Breast epithelium (tissue), 4 donors: ENCODE measurements around the gene TRIM25. TPM values are rescaled to one million over a fixed set of nuclear protein-coding genes. Genes with fewer than 3 reads are reported as not detected.

Experiments
- DNase-seq, 2 donors: peaks; one replicate each; pipeline ENCODE4 v3.0.0-alpha.2; 2019; ENCODE audit warnings: low spot score in 2 of 2
- H3K27ac ChIP-seq, 2 donors: fragments of 200-600 bp; sonication (generic) in 1 of 2; one replicate each; pipeline ENCODE4 v1.5.1; 2016 to 2019; ENCODE audit warnings: mild to moderate bottlenecking in 1 of 2
- H3K27me3 ChIP-seq, 2 donors: fragments of 200-600 bp; sonication (generic) in 1 of 2; one replicate each; pipeline versions ENCODE4 v1.5.1 to v1.6.0; 2017 to 2019; ENCODE audit warnings: control low read depth in 1 of 2, mild to moderate bottlenecking in 1 of 2
- H3K36me3 ChIP-seq: fragments of 200-600 bp; one replicate; pipeline ENCODE4 v1.5.1; 2019
- H3K4me1 ChIP-seq, 2 donors: fragments of 200-600 bp; sonication (generic); one replicate each; pipeline ENCODE4 v1.5.1; 2016 to 2019; ENCODE audit warnings: control low read depth in 1 of 2
- H3K4me3 ChIP-seq, 3 donors: fragments of 200-600 bp; sonication (generic); 1 replicate in 2 of 3; 2 replicates in 1 of 3; pipeline ENCODE4 v1.5.1; 2016 to 2019; ENCODE audit warnings: mild to moderate bottlenecking in 3 of 3, moderate library complexity in 2 of 3
- H3K9me3 ChIP-seq, 2 donors: fragments of 200-600 bp; sonication (generic) in 1 of 2; one replicate each; pipeline ENCODE4 v1.5.1; 2016 to 2019; ENCODE audit warnings: control low read depth in 1 of 2
- POLR2A ChIP-seq: fragments of 450-650 bp; IDR thresholded peaks from one replicate; pipeline ENCODE4 v1.6.1; 2016; ENCODE audit warnings: antibody characterized with exemption, mild to moderate bottlenecking, moderate library complexity
- POLR2AphosphoS5 ChIP-seq, 3 donors: sonication (generic); formaldehyde crosslinking; IDR thresholded peaks; one replicate each; pipeline ENCODE4 v1.6.1; 2017; ENCODE audit warnings: antibody characterized with exemption in 3 of 3
- intact Hi-C: fragments of 100-400 bp; cut with DNase I; formaldehyde crosslinking; loops from one replicate; pipeline ENCODE4 v1.15.1; 2023; ENCODE audit warnings: low total_unique reads
- total RNA-seq, 3 donors: library from RNA; depleted of rRNA; stranded (reverse); fragments of >200 nt; gene quantifications; one replicate each; pipeline ENCODE4 v1.1.0, GENCODE V29; 2016
- TF ChIP-seq, protein P1 (sequence below), 3 donors: fragments of 450-650 bp; IDR thresholded peaks; one replicate each; pipeline ENCODE4 v1.5.1; 2016 to 2017; ENCODE audit warnings: antibody characterized with exemption in 3 of 3, mild to moderate bottlenecking in 3 of 3, moderate library complexity in 3 of 3

Gene TRIM25
- total RNA-seq, 3 donors from 2014 or later, result 29.9 to 61.0 (median 37.1) TPM

DNA sequence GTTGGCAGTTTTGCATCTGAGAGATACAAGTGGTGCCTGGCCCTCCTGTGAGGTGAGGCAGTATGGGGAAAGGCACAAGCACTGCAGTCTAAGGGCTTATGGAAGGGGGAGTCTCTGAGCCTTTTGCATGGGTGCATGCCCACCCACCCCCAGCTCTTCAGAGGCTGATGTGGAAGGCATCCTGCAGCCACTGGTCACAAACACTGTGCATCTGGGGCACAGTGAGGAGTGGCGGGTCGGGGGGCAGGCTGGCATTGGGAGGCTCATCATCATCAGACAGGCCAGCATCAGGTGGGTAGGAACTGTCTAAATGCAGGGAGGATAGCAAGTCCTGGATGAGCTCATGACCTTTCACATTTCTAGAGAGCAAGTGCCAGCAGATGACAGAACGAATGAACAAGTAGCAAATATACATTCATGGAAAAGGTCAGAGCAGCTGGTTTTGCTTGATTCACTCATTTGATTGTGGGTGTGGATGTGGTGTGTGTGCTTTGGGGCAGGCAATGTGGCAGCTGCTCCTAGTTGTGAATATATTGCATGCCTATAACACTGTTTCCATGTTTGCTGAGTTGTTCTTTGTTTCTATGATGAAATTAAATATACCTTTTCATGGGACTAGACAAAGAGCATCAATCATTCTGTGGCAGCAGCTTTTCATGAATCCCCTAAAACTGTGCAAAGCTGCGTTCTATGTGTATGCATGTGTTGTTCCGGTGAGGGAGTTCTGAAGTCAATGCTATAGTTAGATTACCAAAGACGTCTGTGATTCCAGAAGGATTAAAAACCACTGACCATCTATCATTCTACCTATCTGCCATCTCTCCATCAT, 29.2 kb downstream of the TRIM25 start:
- Histone ChIP-seq H3K36me3 (no peaks in the 10 kb centered on the region), H3K27me3 (no peaks in the 10 kb centered on the region), H3K4me3 (no peak overlapping the region), H3K9me3 (peaks cover 7 to 9% of the 10 kb centered on the region in 2 donors), H3K4me1 (no peaks in the 10 kb centered on the region), H3K27ac (no peak overlapping the region)
- DNase-seq, result no peak
- intact Hi-C loops, result no loop called here
- TF ChIP-seq, protein P1, sequence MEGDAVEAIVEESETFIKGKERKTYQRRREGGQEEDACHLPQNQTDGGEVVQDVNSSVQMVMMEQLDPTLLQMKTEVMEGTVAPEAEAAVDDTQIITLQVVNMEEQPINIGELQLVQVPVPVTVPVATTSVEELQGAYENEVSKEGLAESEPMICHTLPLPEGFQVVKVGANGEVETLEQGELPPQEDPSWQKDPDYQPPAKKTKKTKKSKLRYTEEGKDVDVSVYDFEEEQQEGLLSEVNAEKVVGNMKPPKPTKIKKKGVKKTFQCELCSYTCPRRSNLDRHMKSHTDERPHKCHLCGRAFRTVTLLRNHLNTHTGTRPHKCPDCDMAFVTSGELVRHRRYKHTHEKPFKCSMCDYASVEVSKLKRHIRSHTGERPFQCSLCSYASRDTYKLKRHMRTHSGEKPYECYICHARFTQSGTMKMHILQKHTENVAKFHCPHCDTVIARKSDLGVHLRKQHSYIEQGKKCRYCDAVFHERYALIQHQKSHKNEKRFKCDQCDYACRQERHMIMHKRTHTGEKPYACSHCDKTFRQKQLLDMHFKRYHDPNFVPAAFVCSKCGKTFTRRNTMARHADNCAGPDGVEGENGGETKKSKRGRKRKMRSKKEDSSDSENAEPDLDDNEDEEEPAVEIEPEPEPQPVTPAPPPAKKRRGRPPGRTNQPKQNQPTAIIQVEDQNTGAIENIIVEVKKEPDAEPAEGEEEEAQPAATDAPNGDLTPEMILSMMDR (IDR thresholded peaks at IDR 0.05), result no peak
- TF ChIP-seq POLR2AphosphoS5 (IDR thresholded peaks at IDR 0.05), result no peak
- TF ChIP-seq POLR2A, result no peak

DNA sequence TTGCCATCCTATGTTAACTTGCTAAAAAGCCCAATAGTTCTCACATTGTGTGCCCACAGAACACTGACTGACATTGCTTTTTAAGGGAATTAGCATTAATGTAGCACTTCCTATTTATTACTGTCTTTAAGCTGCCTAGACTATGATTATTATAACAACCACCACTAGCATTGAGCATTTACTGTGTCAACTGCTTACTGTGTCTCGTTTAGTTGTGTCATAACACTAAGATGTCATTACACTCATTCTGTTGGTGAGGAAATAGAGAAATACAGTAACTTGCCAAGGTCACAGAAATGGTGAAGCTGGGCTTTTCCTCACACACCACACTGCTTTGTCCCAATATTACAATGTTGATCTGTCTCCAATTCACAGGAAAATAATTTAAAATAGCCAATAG, 30.2 kb downstream of the TRIM25 start:
- intact Hi-C loops, result no loop called here
- no peaks in the 10 kb centered on the region for H3K4me1 ChIP-seq
- TF ChIP-seq POLR2A (no peak), POLR2AphosphoS5 (IDR thresholded peaks at IDR 0.05) (no peak)
- TF ChIP-seq, protein P1 (IDR thresholded peaks at IDR 0.05), result no peak
- peaks cover 7 to 9% of the 10 kb centered on the region in 2 donors for H3K9me3 ChIP-seq
- H3K27me3 ChIP-seq, result no peaks in the 10 kb centered on the region
- DNase-seq, result no peak
- H3K27ac ChIP-seq, result no peak overlapping the region
- no peak overlapping the region for H3K4me3 ChIP-seq
- H3K36me3 ChIP-seq, result no peaks in the 10 kb centered on the region

DNA sequence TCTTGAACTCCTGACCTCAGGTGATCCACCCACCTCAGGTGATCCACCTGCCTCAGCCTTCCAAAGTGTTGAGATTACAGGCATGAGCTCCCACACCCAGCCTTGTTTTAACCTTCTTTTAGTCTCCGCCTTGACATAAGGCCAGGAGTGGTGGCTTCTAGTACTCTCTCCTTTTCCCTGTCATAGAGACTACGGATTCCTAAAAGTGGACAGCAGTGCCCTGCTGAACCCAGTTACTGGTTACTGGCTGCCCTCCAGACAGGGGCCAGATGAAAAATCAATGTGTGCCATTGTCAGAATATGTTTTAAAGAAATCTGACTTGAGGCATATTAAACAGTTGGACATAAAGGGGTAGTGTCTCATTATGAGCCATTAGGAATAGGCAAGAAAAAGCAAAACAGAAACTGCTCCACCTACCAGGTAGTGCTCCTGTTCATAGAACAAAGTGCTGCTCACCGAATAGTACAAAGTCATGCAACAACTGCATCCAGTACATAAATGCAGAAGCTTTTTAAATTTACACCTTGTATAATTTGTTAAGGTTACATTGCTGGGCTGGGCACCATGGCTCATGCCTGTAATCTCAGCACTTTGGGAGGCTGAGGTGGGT, 32.1 kb downstream of the TRIM25 start:
- DNase-seq, result no peak
- H3K4me1 ChIP-seq, result no peaks in the 10 kb centered on the region
- H3K36me3 ChIP-seq, result no peaks in the 10 kb centered on the region
- H3K27me3 ChIP-seq, result no peaks in the 10 kb centered on the region
- intact Hi-C loops, result no loop called here
- TF ChIP-seq POLR2AphosphoS5 (IDR thresholded peaks at IDR 0.05) (no peak), POLR2A (no peak)
- TF ChIP-seq, protein P1 (IDR thresholded peaks at IDR 0.05), result no peak
- no peak overlapping the region for H3K27ac ChIP-seq
- no peak overlapping the region for H3K4me3 ChIP-seq
- H3K9me3 ChIP-seq, result no peaks in the 10 kb centered on the region

GRCh38 chr17:56880571-56880970, 33.3 kb downstream of the TRIM25 start:
- Histone ChIP-seq H3K9me3 (no peaks in the 10 kb centered on the region), H3K27me3 (no peaks in the 10 kb centered on the region), H3K4me3 (no peak overlapping the region), H3K4me1 (no peaks in the 10 kb centered on the region), H3K27ac (no peak overlapping the region), H3K36me3 (no peaks in the 10 kb centered on the region)
- intact Hi-C loops, result no loop called here
- no peak for DNase-seq
- TF ChIP-seq POLR2A, result no peak
- TF ChIP-seq, protein P1 (IDR thresholded peaks at IDR 0.05), result no peak
- TF ChIP-seq POLR2AphosphoS5 (IDR thresholded peaks at IDR 0.05), result no peak

DNA sequence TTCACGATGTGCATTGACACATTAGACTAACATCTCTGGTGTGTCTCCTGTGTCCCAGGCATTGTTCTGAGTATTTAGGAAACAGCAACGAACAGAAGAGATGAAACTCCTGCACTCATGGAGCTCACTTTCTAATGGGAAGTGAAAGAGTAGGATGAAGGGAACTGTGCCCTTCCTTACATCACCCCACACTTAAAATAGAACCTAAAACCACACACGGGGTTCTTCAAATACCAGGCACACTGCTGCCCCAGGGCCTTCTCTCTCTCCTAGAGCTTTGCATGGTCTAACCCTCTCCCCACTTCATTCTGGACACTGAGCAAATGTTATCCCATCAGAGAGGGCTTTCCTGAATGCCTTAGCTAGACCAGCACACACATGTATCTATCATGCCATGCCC, 33.7 kb downstream of the TRIM25 start:
- no peaks in the 10 kb centered on the region for H3K36me3 ChIP-seq
- intact Hi-C loops, result no loop called here
- no peak overlapping the region for H3K4me3 ChIP-seq
- H3K9me3 ChIP-seq, result no peaks in the 10 kb centered on the region
- no peak overlapping the region for H3K27ac ChIP-seq
- H3K27me3 ChIP-seq, result no peaks in the 10 kb centered on the region
- TF ChIP-seq, protein P1 (IDR thresholded peaks at IDR 0.05), result no peak
- TF ChIP-seq POLR2AphosphoS5 (IDR thresholded peaks at IDR 0.05) (no peak), POLR2A (no peak)
- no peaks in the 10 kb centered on the region for H3K4me1 ChIP-seq
- no peak for DNase-seq
